Measurements from ENCODE around the gene PAX2.

The PAX2 gene

DNA sequence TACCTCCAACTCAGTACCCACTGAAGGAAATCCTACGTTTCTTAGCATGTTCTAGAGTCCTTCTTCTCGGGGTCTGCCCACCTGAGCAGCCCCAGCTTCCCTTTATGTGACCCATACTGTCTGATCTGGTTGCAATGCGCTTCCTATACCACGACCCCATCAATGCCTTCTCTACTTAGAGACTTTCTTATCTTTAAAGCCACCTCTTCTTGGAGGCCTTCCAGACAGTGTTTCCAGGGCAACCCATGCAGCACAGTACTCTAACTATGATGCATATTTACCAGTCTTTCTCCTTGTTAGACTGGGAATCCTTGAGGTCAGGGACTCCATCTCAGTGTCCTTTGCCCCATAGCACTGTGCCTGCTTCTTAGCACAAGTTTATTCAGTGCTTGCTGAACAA, 112.9 kb downstream of the PAX2 start:
- DNase-seq (ENCODE audit: low read depth, low spot score), result no peak
- TF ChIP-seq, protein P1, sequence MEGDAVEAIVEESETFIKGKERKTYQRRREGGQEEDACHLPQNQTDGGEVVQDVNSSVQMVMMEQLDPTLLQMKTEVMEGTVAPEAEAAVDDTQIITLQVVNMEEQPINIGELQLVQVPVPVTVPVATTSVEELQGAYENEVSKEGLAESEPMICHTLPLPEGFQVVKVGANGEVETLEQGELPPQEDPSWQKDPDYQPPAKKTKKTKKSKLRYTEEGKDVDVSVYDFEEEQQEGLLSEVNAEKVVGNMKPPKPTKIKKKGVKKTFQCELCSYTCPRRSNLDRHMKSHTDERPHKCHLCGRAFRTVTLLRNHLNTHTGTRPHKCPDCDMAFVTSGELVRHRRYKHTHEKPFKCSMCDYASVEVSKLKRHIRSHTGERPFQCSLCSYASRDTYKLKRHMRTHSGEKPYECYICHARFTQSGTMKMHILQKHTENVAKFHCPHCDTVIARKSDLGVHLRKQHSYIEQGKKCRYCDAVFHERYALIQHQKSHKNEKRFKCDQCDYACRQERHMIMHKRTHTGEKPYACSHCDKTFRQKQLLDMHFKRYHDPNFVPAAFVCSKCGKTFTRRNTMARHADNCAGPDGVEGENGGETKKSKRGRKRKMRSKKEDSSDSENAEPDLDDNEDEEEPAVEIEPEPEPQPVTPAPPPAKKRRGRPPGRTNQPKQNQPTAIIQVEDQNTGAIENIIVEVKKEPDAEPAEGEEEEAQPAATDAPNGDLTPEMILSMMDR (IDR thresholded peaks at IDR 0.05; ENCODE audit: insufficient read depth, low read length, missing control alignments), result no peak
- no peak overlapping the region for H3K4me3 ChIP-seq (ENCODE audit: low read depth, low read length)
- ChIA-PET CTCF (no interaction called here), POLR2A (no interaction called here)

GRCh38 chr10:100858747-100859483, 113.5 kb downstream of the PAX2 start:
- no peak overlapping the region for H3K4me3 ChIP-seq (ENCODE audit: low read depth, low read length)
- TF ChIP-seq, protein P1 (IDR thresholded peaks at IDR 0.05; ENCODE audit: insufficient read depth, low read length, missing control alignments), result no peak
- DNase-seq (ENCODE audit: low read depth, low spot score), result no peak
- POLR2A ChIA-PET, result no interaction called here
- CTCF ChIA-PET, result interaction anchor here (1.3 to 1.5 kb wide), 2 partner anchors 13 to 20 kb away, joined by 7 to 8 read pairs; no protein-coding TSS in a partner anchor

GRCh38 chr10:100859484-100859763, 114.0 kb downstream of the PAX2 start:
- no peak overlapping the region for H3K4me3 ChIP-seq (ENCODE audit: low read depth, low read length)
- TF ChIP-seq, protein P1 (IDR thresholded peaks at IDR 0.05; ENCODE audit: insufficient read depth, low read length, missing control alignments), result no peak
- POLR2A ChIA-PET, result no interaction called here
- DNase-seq (ENCODE audit: low read depth, low spot score), result no peak
- CTCF ChIA-PET, result interaction anchor here (1.2 to 1.5 kb wide), 3 partner anchors 12 to 19 kb away, joined by 5 to 8 read pairs (median 7); no protein-coding TSS in a partner anchor

DNA sequence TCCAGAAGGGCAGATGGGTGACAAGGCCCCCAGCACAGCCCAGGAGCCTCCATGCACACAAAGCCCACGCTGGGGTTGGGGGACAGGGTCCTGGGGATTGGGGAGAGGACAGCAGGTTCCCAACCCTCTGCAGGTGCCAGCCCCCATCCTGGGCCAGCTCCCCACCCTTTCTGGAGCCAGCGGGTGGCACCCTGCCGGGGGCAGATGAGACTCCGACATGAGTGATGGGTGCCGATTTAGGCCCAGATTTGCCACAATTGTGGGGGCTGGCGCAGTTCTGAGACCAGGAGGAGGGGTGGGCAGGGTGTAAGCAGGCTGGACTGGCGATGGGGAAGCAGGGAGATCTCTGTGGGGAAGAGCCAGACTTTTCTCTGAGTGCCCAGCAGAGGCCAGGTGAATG, 118.1 kb downstream of the PAX2 start:
- TF ChIP-seq, protein P1 (IDR thresholded peaks at IDR 0.05; ENCODE audit: insufficient read depth, low read length, missing control alignments), result no peak
- ChIA-PET POLR2A (no interaction called here), CTCF (interaction anchor here (1.8 kb wide), 1 partner anchor 8 kb away, joined by 7 read pairs; no protein-coding TSS in a partner anchor)
- H3K4me3 ChIP-seq (ENCODE audit: low read depth, low read length), result no peak overlapping the region
- no peak for DNase-seq (ENCODE audit: low read depth, low spot score)

DNA sequence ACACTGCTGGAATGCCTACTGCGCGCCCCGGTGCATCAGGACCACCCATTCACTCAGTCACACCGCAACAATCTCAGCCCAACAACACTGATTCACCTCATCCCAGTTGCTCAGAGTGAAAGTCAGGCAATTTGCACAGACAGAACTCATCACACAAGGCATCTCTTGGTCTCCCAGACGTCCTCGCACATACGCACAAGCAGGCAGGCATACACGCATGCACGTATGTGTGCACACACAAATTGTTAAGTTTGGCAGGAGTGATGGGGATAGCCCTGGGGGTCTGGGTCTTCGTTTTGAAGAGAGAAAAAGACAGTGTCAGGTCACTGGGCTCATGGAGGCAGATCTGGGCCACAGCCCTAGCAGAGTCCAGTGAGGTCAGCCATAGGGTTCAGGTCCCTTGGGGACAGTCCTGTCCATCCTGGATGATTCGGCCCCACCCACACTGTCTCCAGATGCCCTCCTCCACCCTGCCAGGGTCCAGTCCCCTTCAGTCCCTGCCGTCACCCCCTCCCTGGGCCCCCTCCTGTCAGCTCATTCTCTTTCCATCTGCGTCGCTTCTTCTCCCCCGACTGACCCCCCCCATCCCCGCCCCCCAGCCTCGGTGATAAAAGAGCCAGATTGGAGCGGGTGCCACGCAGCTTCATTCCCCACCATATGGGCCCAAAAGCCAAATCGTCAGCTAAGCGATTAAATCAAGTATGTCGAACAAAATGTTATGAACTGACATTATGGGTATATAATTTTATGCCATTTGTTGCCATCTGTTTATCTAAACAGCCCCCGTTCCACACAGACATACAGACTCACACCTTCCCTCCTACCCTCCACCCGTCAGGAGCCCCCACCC, 118.9 kb downstream of the PAX2 start:
- POLR2A ChIA-PET, result no interaction called here
- H3K4me3 ChIP-seq (ENCODE audit: low read depth, low read length), result no peak overlapping the region
- TF ChIP-seq, protein P1 (IDR thresholded peaks at IDR 0.05; ENCODE audit: insufficient read depth, low read length, missing control alignments), result no peak
- DNase-seq (ENCODE audit: low read depth, low spot score), result no peak
- CTCF ChIA-PET, result interaction anchor here (5.6 kb wide), 1 partner anchor 14 kb away, joined by 32 read pairs; no protein-coding TSS in a partner anchor

GRCh38 chr10:100864978-100865377, 119.6 kb downstream of the PAX2 start:
- ChIA-PET POLR2A (no interaction called here), CTCF (interaction anchor here (5.6 kb wide), 1 partner anchor 13 kb away, joined by 32 read pairs; no protein-coding TSS in a partner anchor)
- no peak for DNase-seq (ENCODE audit: low read depth, low spot score)
- TF ChIP-seq, protein P1 (IDR thresholded peaks at IDR 0.05; ENCODE audit: insufficient read depth, low read length, missing control alignments), result no peak
- H3K4me3 ChIP-seq (ENCODE audit: low read depth, low read length), result no peak overlapping the region

Measured in AG04449 (cell line).